Right lobe of liver (tissue), 6 donors: Measurements from ENCODE around the gene RANBP3. TPM values are rescaled to one million over a fixed set of nuclear protein-coding genes. Genes with fewer than 3 reads are reported as not detected.

ENCODE experiments used
- ATAC-seq, 4 donors: fragments of 200-7000 bp; cut with Tn5 transposase; one replicate each; pipeline ENCODE4 v1.9.1; 2020; ENCODE audit warnings: mild to moderate bottlenecking in 4 of 4, moderate library complexity in 4 of 4
- DNase-seq, 3 donors: peaks; one replicate each; pipeline ENCODE4 v3.0.0-alpha.2; 2020
- H3K27ac ChIP-seq, 3 donors: fragments of 200-600 bp; one replicate each; pipeline ENCODE4 v1.8.0; 2022
- H3K27me3 ChIP-seq, 2 donors: fragments of 200-600 bp; one replicate each; pipeline ENCODE4 v1.8.0; 2022
- H3K36me3 ChIP-seq, 4 donors: fragments of 200-600 bp; sonication (generic) in 1 of 4; one replicate each; pipeline versions ENCODE4 v1.5.1 to v1.8.0; 2017 to 2022; ENCODE audit warnings: control low read depth in 1 of 4
- H3K4me1 ChIP-seq, 4 donors: fragments of 200-600 bp; sonication (generic) in 1 of 4; one replicate each; pipeline versions ENCODE4 v1.5.1 to v1.8.0; 2017 to 2022; ENCODE audit warnings: control low read depth in 1 of 4
- H3K4me3 ChIP-seq, 3 donors: fragments of 200-600 bp; one replicate each; pipeline ENCODE4 v1.8.0; 2022
- H3K9me3 ChIP-seq, 4 donors: fragments of 200-600 bp; sonication (generic) in 1 of 4; one replicate each; pipeline versions ENCODE4 v1.5.1 to v1.8.0; 2017 to 2022; ENCODE audit warnings: control low read depth in 1 of 4
- CTCF ChIP-seq, 4 donors: fragments of 200-600 bp in 3 of 4; fragments of 450-650 bp in 1 of 4; IDR thresholded peaks; one replicate each; pipeline versions ENCODE4 v1.5.1 to v1.8.0; 2016 to 2022; ENCODE audit warnings: antibody characterized with exemption in 4 of 4, mild to moderate bottlenecking in 2 of 4
- POLR2A ChIP-seq: fragments of 450-650 bp; IDR thresholded peaks from one replicate; pipeline ENCODE4 v1.6.1; 2017; ENCODE audit warnings: antibody characterized with exemption, mild to moderate bottlenecking
- WGBS: methylation state at CpG from one replicate; pipeline ENCODE4 v1.1.6; 2018; ENCODE audit warnings: low coverage, low lambda C conversion rate; ENCODE audit not compliant: insufficient coverage; ENCODE audit errors: missing lambda C conversion rate; 5-methylcytosine and 5-hydroxymethylcytosine counted together
- intact Hi-C, 2 donors: fragments of 100-400 bp; cut with DNase I; formaldehyde crosslinking; loops; one replicate each; pipeline versions ENCODE4 v1.11.2 to v1.14.1; 2022
- total RNA-seq, 6 experiments: library from RNA; depleted of rRNA in 2 of 6; stranded (reverse); fragments of >200 nt in 2 of 6; fragmentation: NEBNext Ultra II Directional in 3 of 6; extraction: Animal tissue kit (Norgen Biotek cat#: 25700) in 3 of 6; gene quantifications; one replicate each; pipeline versions ENCODE4 v1.1.0 to v1.2.4, GENCODE V29; 2016 to 2023
- donor health status: DM: no; HTN: yes; CAD: no.
- donor health status: DM: no; HTN: no; CAD: no.
- donor health status: DM: no; HTN: no; CAD: no.
- donor health status: DM: no; HTN: yes; CAD: no.
- donor health status: DM: no; HTN: yes; CAD: no.

Gene RANBP3
- total RNA-seq, 6 experiments from 2014 or later: 21.7 to 49.5 (median 24.5) TPM

GRCh38 chr19:6014551-6015135, 36.7 kb upstream of the RANBP3 start:
- 96% methylated on average over 4 of the region's 13 CpGs for WGBS
- no peak overlapping the region for H3K27ac ChIP-seq
- peak in 1 of 3 donors; percentile 26 for DNase-seq
- TF ChIP-seq POLR2A (no peak), CTCF (IDR thresholded peaks at IDR 0.05) (no peak)
- no peaks in the 10 kb centered on the region for H3K27me3 ChIP-seq
- H3K36me3 ChIP-seq: no peaks in the 10 kb centered on the region
- no peaks in the 10 kb centered on the region for H3K4me1 ChIP-seq
- intact Hi-C loops: no loop called here
- no peaks in the 10 kb centered on the region for H3K9me3 ChIP-seq
- no peak overlapping the region for H3K4me3 ChIP-seq
- ATAC-seq: no peak

- no peak overlapping the region for H3K27ac ChIP-seq
- H3K9me3 ChIP-seq: no peaks in the 10 kb centered on the region
- ATAC-seq: no peak
- no peaks in the 10 kb centered on the region for H3K36me3 ChIP-seq
- 80% methylated on average over 11 of the region's 18 CpGs for WGBS
- TF ChIP-seq POLR2A (no peak), CTCF (IDR thresholded peaks at IDR 0.05) (no peak)
- DNase-seq: peak in 1 of 3 donors; percentile 32
- no peak overlapping the region for H3K4me3 ChIP-seq
- intact Hi-C loops: no loop called here
- H3K27me3 ChIP-seq: no peaks in the 10 kb centered on the region
- no peaks in the 10 kb centered on the region for H3K4me1 ChIP-seq
Observed at GRCh38 chr19:6012426-6013170, 34.7 kb upstream of the RANBP3 start.

GRCh38 chr19:6011794-6012193, 33.9 kb upstream of the RANBP3 start:
- no peaks in the 10 kb centered on the region for H3K27me3 ChIP-seq
- H3K9me3 ChIP-seq: no peaks in the 10 kb centered on the region
- ATAC-seq (no peak), DNase-seq (peak in 1 of 3 donors; percentile 16)
- H3K27ac ChIP-seq: no peak overlapping the region
- intact Hi-C loops: no loop called here
- no peaks in the 10 kb centered on the region for H3K4me1 ChIP-seq
- H3K36me3 ChIP-seq: no peaks in the 10 kb centered on the region
- TF ChIP-seq CTCF (IDR thresholded peaks at IDR 0.05) (no peak), POLR2A (no peak)
- WGBS: no CpG with 5 or more reads among the region's 1 CpG
- no peak overlapping the region for H3K4me3 ChIP-seq

- intact Hi-C loops: no loop called here
- Histone ChIP-seq H3K36me3 (no peaks in the 10 kb centered on the region), H3K9me3 (no peaks in the 10 kb centered on the region), H3K4me3 (no peak overlapping the region), H3K4me1 (no peaks in the 10 kb centered on the region), H3K27ac (no peak overlapping the region), H3K27me3 (no peaks in the 10 kb centered on the region)
- no peak for TF ChIP-seq CTCF (IDR thresholded peaks at IDR 0.05)
- TF ChIP-seq POLR2A: no peak
- 50% methylated on average over 2 of the region's 10 CpGs for WGBS
- no peak for ATAC-seq
- DNase-seq: peak in 1 of 3 donors; percentile 35
Observed at GRCh38 chr19:6011206-6011605, 33.3 kb upstream of the RANBP3 start.
